ENCODE measurements around the gene TMEM39B. TPM values are rescaled to one million over a fixed set of nuclear protein-coding genes. Genes with fewer than 3 reads are reported as not detected.
A peak's percentile ranks its signal among the peaks of the same experiment; 100 is the strongest.

Gene TMEM39B
- total RNA-seq, 1 experiment from 2014 or later, result 18.8 TPM

GRCh38 chr1:32023351-32023750 is 49.4 kb upstream of the TMEM39B start (continued):
- no peak for TF ChIP-seq FOXJ3 (CRISPR knock-in tag; IDR thresholded peaks at IDR 0.05; ENCODE audit: borderline replicate concordance)
- TF ChIP-seq ZNF219 (CRISPR knock-in tag; IDR thresholded peaks at IDR 0.05; ENCODE audit: borderline replicate concordance), result no peak

DNA sequence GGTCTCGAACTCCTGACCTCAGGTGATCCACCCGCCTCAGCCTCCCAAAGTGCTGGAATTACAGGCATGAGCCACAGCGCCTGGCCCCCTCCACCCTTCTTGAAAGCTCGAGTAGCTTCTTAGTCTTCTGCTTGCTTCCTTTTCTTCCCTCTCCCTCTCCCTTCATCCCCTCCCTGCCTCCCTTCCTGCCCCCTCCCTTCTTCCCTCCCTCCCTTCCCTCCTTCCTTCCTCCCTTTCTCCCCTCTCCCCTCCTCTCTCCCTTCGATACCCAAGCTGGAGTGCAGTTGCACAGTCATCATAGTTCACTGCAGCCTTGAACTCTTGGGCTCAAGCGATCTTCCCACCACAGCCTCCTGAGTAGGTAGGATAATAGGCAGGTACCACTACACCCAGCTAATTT is 47.2 kb upstream of the TMEM39B start:
- Mint-ChIP-seq H3K27ac (no peak overlapping the region), H3K9me3 (no peaks in the 10 kb centered on the region), H3K4me3 (no peak overlapping the region), H3K27me3 (ENCODE audit: low read depth) (no peaks in the 10 kb centered on the region), H3K36me3 (peaks cover 25% of the 10 kb centered on the region), H3K4me1 (no peaks in the 10 kb centered on the region)
- DNase-seq (ENCODE audit: low spot score) (no peak), ATAC-seq (peak; percentile 36; the same call in 1 of the 2 replicates)
- ChIA-PET CTCF (interaction anchor here (0.6 to 0.9 kb wide), 4 partner anchors 10 to 38 kb away, joined by 3 to 7 read pairs (median 4); no protein-coding TSS in a partner anchor), POLR2A (interaction anchor here (0.6 kb wide), 1 partner anchor 20 kb away, joined by 4 read pairs; no protein-coding TSS in a partner anchor)
- no peak for TF ChIP-seq ETV6 (CRISPR knock-in tag; IDR thresholded peaks at IDR 0.05)
- TF ChIP-seq ZNF263 (CRISPR knock-in tag; IDR thresholded peaks at IDR 0.05; ENCODE audit: low read depth), result no peak
- TF ChIP-seq, protein P1, sequence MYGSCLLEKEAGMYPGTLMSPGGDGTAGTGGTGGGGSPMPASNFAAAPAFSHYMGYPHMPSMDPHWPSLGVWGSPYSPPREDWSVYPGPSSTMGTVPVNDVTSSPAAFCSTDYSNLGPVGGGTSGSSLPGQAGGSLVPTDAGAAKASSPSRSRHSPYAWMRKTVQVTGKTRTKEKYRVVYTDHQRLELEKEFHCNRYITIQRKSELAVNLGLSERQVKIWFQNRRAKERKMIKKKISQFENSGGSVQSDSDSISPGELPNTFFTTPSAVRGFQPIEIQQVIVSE (CRISPR knock-in tag; IDR thresholded peaks at IDR 0.05; ENCODE audit: borderline replicate concordance), result no peak
- no peak for TF ChIP-seq ZNF423 (CRISPR knock-in tag; IDR thresholded peaks at IDR 0.05)
- TF ChIP-seq E2F1 (CRISPR knock-in tag; IDR thresholded peaks at IDR 0.05), result no peak
- TF ChIP-seq, protein P2, sequence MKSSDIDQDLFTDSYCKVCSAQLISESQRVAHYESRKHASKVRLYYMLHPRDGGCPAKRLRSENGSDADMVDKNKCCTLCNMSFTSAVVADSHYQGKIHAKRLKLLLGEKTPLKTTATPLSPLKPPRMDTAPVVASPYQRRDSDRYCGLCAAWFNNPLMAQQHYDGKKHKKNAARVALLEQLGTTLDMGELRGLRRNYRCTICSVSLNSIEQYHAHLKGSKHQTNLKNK (CRISPR knock-in tag; IDR thresholded peaks at IDR 0.05), result no peak
- TF ChIP-seq SP1 (CRISPR knock-in tag; conservative IDR thresholded peaks at IDR 0.05), result no peak
- no peak for TF ChIP-seq NR1H2 (CRISPR knock-in tag; IDR thresholded peaks at IDR 0.05)
- TF ChIP-seq USF1 (CRISPR knock-in tag; IDR thresholded peaks at IDR 0.05), result no peak
- no peak for TF ChIP-seq ZNF219 (CRISPR knock-in tag; IDR thresholded peaks at IDR 0.05; ENCODE audit: borderline replicate concordance)
- TF ChIP-seq ATF1 (CRISPR knock-in tag; IDR thresholded peaks at IDR 0.05), result no peak
- no peak for TF ChIP-seq ZBTB21 (CRISPR knock-in tag; IDR thresholded peaks at IDR 0.05; ENCODE audit: borderline replicate concordance)
- TF ChIP-seq PRDM15 (CRISPR knock-in tag; IDR thresholded peaks at IDR 0.05), result no peak
- TF ChIP-seq USF2 (CRISPR knock-in tag; IDR thresholded peaks at IDR 0.05), result no peak
- TF ChIP-seq JUN (CRISPR knock-in tag; IDR thresholded peaks at IDR 0.05), result no peak
- TF ChIP-seq, protein P3, sequence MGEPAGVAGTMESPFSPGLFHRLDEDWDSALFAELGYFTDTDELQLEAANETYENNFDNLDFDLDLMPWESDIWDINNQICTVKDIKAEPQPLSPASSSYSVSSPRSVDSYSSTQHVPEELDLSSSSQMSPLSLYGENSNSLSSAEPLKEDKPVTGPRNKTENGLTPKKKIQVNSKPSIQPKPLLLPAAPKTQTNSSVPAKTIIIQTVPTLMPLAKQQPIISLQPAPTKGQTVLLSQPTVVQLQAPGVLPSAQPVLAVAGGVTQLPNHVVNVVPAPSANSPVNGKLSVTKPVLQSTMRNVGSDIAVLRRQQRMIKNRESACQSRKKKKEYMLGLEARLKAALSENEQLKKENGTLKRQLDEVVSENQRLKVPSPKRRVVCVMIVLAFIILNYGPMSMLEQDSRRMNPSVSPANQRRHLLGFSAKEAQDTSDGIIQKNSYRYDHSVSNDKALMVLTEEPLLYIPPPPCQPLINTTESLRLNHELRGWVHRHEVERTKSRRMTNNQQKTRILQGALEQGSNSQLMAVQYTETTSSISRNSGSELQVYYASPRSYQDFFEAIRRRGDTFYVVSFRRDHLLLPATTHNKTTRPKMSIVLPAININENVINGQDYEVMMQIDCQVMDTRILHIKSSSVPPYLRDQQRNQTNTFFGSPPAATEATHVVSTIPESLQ (CRISPR knock-in tag; IDR thresholded peaks at IDR 0.05), result no peak
- TF ChIP-seq OVOL2 (CRISPR knock-in tag; IDR thresholded peaks at IDR 0.05; ENCODE audit: borderline replicate concordance), result no peak
- TF ChIP-seq ZNF232 (CRISPR knock-in tag; IDR thresholded peaks at IDR 0.05), result no peak
- TF ChIP-seq, protein P4, sequence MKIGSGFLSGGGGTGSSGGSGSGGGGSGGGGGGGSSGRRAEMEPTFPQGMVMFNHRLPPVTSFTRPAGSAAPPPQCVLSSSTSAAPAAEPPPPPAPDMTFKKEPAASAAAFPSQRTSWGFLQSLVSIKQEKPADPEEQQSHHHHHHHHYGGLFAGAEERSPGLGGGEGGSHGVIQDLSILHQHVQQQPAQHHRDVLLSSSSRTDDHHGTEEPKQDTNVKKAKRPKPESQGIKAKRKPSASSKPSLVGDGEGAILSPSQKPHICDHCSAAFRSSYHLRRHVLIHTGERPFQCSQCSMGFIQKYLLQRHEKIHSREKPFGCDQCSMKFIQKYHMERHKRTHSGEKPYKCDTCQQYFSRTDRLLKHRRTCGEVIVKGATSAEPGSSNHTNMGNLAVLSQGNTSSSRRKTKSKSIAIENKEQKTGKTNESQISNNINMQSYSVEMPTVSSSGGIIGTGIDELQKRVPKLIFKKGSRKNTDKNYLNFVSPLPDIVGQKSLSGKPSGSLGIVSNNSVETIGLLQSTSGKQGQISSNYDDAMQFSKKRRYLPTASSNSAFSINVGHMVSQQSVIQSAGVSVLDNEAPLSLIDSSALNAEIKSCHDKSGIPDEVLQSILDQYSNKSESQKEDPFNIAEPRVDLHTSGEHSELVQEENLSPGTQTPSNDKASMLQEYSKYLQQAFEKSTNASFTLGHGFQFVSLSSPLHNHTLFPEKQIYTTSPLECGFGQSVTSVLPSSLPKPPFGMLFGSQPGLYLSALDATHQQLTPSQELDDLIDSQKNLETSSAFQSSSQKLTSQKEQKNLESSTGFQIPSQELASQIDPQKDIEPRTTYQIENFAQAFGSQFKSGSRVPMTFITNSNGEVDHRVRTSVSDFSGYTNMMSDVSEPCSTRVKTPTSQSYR (CRISPR knock-in tag; IDR thresholded peaks at IDR 0.05), result no peak
